Fibroblast of lung (primary cell): ENCODE measurements around the gene BPGM.

Experiments used
- CTCF ChIP-seq, 2 donors: IDR thresholded peaks in 1 of 2; conservative IDR thresholded peaks in 1 of 2; 1 replicate in 1 of 2; 2 replicates in 1 of 2; pipeline ENCODE4 v1.5.1; 2011 to 2012; ENCODE audit warnings: low read length in 2 of 2, control low read depth in 1 of 2, inconsistent platforms in 1 of 2, low read depth in 1 of 2, mild to moderate bottlenecking in 1 of 2
- EZH2 ChIP-seq: IDR thresholded peaks from 2 replicates; pipeline ENCODE4 v1.5.1; 2012; ENCODE audit warnings: low read length, control low read depth, mild to moderate bottlenecking; ENCODE audit errors: missing control alignments

- TF ChIP-seq CTCF (conservative IDR thresholded peaks at IDR 0.05 in 1 of 2, IDR thresholded peaks at IDR 0.05 in 1 of 2; ENCODE audit: low read depth in 1 of 2, low read length in 2 of 2) = no peak
- TF ChIP-seq EZH2 = no peak
Observed at GRCh38 chr7:134693256-134693655, 46.6 kb downstream of the BPGM start.
